Measurements from ENCODE around the gene MTCH1. TPM values are rescaled to one million over a fixed set of nuclear protein-coding genes. Genes with fewer than 3 reads are reported as not detected.
"Not testable (repeated sequence)": the region's sequence is repeated elsewhere in the genome, so short reads cannot be mapped to it uniquely, and the experiment has no call there.

The MTCH1 gene
- total RNA-seq, 1 experiment from 2014 or later = 292 TPM

GRCh38 chr6:36954262-36954931, 31.6 kb downstream of the MTCH1 start, which contains the start of gene PI16:
PI16 (plus strand) TSS chr6:36954738; CDS start chr6:36954761, 23 bp downstream.
- DNase-seq (ENCODE audit: low read depth) = no peak

DNA sequence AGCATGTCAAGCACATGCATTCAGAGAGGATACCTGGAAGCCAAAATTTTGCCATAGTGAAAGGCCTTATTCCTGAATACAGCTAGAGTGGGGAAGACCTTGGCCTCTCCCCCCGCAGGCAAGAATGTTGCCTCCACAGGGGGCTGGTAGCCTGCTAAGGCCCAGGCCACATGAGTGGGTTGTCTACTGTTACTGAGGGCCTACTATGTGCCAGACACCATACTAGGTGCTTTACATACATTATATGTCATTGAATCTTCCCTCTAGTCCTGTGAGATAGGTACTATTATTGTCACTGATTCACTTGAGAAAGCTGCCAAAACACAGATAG, 32.1 kb downstream of the MTCH1 start:
- no peak for DNase-seq (ENCODE audit: low read depth)

DNA sequence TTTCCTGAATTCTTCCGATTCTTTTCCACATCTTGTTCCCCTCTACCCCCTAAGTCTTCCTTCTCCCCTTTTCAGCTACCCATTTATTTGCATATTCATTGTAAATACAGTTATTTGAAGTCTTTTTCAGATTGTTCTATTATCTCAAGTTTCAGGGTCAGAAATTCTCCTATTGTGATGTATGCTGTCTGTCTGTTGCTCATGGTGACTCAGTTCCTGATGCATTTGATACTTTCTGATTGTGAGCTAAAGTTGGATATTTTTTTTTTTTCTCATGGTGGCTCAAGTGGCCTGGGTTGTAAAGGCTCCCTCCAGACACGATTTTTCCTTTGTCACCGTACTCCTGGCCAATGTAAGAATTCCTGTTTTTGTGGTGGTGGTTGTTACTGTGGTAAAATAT, 36.4 kb downstream of the MTCH1 start:
- peak; percentile 72 for DNase-seq (ENCODE audit: low read depth)

DNA sequence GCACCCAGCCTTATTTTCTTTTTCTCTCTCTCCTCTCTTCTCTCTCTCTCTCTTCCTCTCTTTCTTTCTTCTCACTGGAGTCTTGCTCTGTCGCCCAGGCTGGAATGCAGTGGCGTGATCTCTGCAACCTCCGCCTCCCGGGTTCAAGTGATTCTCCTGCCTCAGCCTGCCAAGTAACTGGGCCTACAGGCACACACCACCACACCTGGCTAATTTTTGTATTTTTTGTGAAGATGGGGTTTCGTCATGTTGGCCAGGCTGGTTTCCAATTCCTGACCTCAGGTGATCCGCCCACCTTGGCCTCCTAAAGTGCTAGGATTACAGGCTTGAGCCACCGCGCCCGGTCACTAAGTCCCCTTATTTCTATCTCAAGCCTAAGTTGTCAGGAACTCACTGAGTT, 36.9 kb downstream of the MTCH1 start:
- DNase-seq (ENCODE audit: low read depth) = not testable (repeated sequence)

- no peak for DNase-seq (ENCODE audit: low read depth)
Observed at GRCh38 chr6:36947570-36948351, 38.2 kb downstream of the MTCH1 start.

DNA sequence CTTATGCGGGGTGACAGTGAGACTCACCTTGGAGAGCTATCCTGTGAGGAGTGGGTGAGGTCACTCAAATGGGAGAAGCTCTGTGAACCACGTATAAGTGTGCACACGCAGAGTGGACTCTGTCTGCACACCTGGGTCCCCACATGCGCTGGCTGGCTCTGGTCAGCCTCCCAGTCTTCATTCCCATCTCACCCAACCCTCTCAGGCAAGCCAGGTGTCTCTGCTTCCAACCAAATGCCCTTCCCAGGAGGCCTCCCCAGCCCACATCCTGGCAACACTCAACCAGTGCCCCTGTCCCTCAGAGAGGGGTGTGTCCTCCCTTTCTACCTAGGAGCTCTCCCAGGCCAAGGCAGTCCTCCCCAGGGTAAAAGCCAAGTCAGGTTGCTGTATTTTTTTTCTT, 39.5 kb downstream of the MTCH1 start:
- DNase-seq (ENCODE audit: low read depth) = no peak

GRCh38 chr6:36945301-36945700, 40.7 kb downstream of the MTCH1 start:
- no peak for DNase-seq (ENCODE audit: low read depth)

GRCh38 chr6:36944650-36945049, 41.3 kb downstream of the MTCH1 start:
- DNase-seq (ENCODE audit: low read depth) = no peak

- not testable (repeated sequence) for DNase-seq (ENCODE audit: low read depth)
Observed at GRCh38 chr6:36942329-36942728, 43.7 kb downstream of the MTCH1 start.

- DNase-seq (ENCODE audit: low read depth) = not testable (repeated sequence)
Observed at GRCh38 chr6:36941561-36941960, 44.4 kb downstream of the MTCH1 start.

GRCh38 chr6:36940027-36940426, 46.0 kb downstream of the MTCH1 start:
- DNase-seq (ENCODE audit: low read depth) = no peak

DNA sequence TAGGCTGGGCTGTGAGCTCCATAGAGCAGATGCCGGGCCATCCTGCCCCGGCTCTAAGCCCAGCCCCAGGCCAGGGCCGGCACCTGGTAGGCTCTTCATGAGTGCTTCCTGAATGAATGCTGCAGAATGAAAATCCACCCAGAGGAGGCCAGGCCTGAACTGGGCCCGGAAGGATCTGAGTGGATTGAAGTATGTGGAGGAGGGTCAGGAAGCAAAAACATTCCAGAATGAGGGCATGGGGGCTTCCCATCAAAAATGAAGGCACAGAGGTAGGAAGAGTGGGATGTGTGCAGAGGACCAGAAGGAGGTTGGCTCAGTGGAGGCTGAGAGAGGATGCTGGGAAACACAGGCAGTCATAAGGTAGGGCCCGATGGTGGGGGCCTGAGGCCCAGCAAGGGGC, 47.0 kb downstream of the MTCH1 start:
- not testable (repeated sequence) for DNase-seq (ENCODE audit: low read depth)

- peak; percentile 87 for DNase-seq (ENCODE audit: low read depth)
Observed at GRCh38 chr6:36938536-36938935, 47.5 kb downstream of the MTCH1 start.

GRCh38 chr6:36937896-36938295, 48.1 kb downstream of the MTCH1 start:
- DNase-seq (ENCODE audit: low read depth) = no peak

- no peak for DNase-seq (ENCODE audit: low read depth)
Observed at GRCh38 chr6:36936824-36937223, 49.2 kb downstream of the MTCH1 start.

DNA sequence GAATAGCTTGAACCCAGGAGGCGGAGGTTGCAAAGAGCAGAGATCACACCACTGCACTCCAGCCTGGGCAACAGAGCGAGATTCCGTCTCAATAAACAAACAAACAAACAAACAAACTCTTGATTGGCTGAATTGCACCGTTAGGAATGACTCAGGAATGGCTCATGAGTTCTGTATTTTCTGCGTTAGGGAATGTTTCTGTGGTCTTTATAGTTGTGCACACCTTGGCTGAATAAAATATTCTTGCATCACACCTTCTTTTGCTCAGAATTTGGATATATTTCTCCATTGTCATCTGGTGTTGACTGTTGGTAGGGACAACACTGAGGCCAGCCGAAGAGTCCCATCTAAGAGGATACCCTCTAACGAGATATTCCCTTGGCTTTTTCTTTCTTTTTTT, 51.1 kb downstream of the MTCH1 start:
- DNase-seq (ENCODE audit: low read depth) = no peak

GRCh38 chr6:36933519-36933918, 52.5 kb downstream of the MTCH1 start:
- DNase-seq (ENCODE audit: low read depth) = no peak

DNA sequence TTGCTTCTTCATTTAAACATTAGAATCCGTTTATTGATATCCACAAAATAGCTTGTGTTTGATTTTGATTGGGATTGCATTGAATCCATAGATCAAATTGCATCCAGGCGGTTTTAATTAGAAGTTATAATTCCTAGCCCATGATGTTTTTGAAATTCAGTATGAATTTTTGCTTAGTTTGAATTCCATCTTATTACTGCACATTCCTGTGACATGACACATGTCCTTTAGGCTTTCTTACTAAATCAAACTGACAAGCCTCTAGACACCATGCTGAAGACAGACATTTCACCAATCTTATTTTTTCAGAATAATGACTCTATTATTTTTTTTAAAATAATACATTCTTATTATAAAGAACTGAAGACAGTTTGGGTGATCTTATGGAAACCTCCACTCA, 52.9 kb downstream of the MTCH1 start:
- no peak for DNase-seq (ENCODE audit: low read depth)

GRCh38 chr6:36930483-36930882, 55.5 kb downstream of the MTCH1 start:
- no peak for DNase-seq (ENCODE audit: low read depth)

GRCh38 chr6:36929607-36930006, 56.4 kb downstream of the MTCH1 start:
- DNase-seq (ENCODE audit: low read depth) = no peak

DNA sequence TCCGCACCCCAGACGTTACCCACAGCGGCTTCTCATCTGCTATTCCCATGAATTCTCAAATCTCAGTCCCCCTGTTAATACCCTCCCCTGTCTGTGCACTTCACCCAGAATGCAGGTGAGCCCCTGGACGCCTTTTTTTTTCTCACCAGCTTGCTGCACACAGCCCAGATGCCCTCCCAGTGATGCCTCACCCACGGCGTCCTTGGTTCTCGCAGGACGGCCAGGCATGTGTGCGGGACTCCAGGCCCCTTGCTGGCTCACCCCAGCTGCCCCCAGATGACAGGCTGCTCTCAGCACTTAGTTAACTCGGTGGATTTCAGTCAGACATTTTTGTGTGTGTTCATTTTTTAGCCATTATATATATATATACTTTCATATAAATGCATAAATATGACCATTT, 56.8 kb downstream of the MTCH1 start:
- no peak for DNase-seq (ENCODE audit: low read depth)

DNA sequence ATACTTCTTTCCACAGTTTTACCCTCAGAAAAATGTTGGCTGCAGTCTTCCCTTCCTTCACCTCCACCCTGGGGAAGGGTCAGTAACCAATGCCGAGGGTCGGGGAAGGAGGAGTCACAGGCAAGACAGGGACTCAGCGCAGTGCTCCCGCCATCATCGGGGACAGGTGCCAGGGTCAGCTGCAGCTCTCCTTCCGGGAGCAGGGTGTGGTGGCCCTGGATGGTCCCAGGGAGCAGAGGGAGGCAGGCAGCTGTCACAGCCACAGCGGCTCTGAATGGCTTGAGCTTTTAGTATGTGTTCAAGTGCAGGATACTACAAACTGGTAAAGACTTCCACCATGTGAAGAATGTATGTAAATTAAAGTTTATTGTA, 57.5 kb downstream of the MTCH1 start:
- no peak for DNase-seq (ENCODE audit: low read depth)

Measured in Daoy (cell line).